ENCODE results near the gene ACVRL1. TPM values are rescaled to one million over a fixed set of nuclear protein-coding genes. Genes with fewer than 3 reads are reported as not detected.

ACVRL1 gene
- total and polyA plus RNA-seq, 9 of the 15 experiments (the other 6 are each of a cell fraction or from before 2014, with no cell fraction given): 0.07 to 1.4 (median 0.30) TPM

DNA sequence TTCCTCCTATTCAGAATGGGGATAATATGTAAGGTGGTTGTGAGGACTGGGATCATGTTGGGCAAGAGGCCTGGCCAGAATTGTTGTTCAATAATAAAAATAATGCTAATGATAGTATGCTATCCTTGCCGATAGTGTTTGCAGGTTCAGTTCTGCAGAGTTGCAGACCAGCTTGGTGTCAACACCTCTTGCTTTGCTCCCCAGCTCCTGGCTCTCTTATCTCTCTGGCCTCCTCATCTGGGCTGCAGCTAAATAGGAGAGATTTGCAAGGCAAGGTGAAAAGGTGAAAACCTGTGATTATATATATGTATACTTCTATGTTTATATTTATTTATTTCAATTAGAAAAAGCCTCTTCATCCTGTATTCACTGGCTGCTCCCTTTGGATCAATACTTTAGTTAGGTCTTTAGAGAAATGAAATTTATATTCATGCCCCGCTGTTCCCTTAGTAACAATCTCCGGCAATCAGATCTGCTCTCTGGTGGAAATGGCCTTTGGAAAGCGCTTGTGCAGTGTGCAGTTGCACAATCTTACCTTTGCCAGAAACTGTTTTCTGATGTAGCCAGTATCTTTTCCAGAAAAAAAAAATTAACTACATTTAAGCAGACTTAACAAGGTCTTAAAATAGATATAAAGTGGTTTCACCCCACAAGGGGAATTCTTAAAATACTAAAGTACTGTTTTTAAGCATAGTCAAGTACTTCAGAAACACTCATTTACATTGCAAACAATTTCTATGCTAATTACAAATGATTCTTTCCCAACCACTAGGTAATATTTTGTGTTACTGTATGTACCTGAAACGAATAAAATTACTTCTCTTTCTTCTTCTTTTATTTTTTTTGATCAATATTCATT is 25.1 kb downstream of the ACVRL1 start:
- H3K4me3 ChIP-seq: no peak overlapping the region
- WGBS (ENCODE audit: insufficient coverage, low coverage, missing lambda C conversion rate): 7% methylated on average over 5 of the region's 5 CpGs
- BruUV-seq (replicated peaks): no TSS peak
- no peaks in the 10 kb centered on the region for H3K36me3 ChIP-seq (ENCODE audit: control insufficient read depth, insufficient read depth, low read length)
- POLR2A ChIA-PET: interaction anchor here (0.6 kb wide), 1 partner anchor 543 kb away, joined by 4 read pairs; no protein-coding TSS in a partner anchor
- ATAC-seq: peak; percentile 39; the same call in 1 of the 3 replicates
- no peaks in the 10 kb centered on the region for H3K9me1 ChIP-seq (ENCODE audit: control insufficient read depth, insufficient read depth, low read length)
- no peaks in the 10 kb centered on the region for H4K20me1 ChIP-seq (replicated peaks; ENCODE audit: control insufficient read depth, insufficient read depth, low read length)
- no peak overlapping the region for H3K4me2 ChIP-seq (ENCODE audit: insufficient read depth, low read length)
- no peak for DNase-seq (ENCODE audit: extremely low read depth in 1 of 4, low spot score in 3 of 4)
- TF ChIP-seq NR1H2 (CRISPR knock-in tag; IDR thresholded peaks at IDR 0.05) (no peak), BCL6 (CRISPR knock-in tag; IDR thresholded peaks at IDR 0.05) (no peak), HNRNPK (IDR thresholded peaks at IDR 0.05; ENCODE audit: low read depth, low read length, poor library complexity, severe bottlenecking) (no peak), CBFA2T3 (IDR thresholded peaks at IDR 0.05) (0 out of 2 replicates have a peak, but pooled peaks have one; percentile 21), KDM4B (IDR thresholded peaks at IDR 0.05; ENCODE audit: borderline replicate concordance in 2 of 2, low read depth in 1 of 2) (no peak), ZNF507 (tag; conservative IDR thresholded peaks at IDR 0.05) (no peak), KDM1A (IDR thresholded peaks at IDR 0.05) (peak; percentile 32 to 47; a peak in 2 of 4 replicates), CEBPB (tag; IDR thresholded peaks at IDR 0.05) (peak; percentile 92), ZNF354B (CRISPR knock-in tag; IDR thresholded peaks at IDR 0.05) (no peak), ZNF75A (CRISPR knock-in tag; IDR thresholded peaks at IDR 0.05) (no peak), NCOA4 (IDR thresholded peaks at IDR 0.05; ENCODE audit: partially characterized antibody) (no peak), ATF7 (IDR thresholded peaks at IDR 0.05) (no peak), ETV1 (tag; conservative IDR thresholded peaks at IDR 0.05; ENCODE audit: low read depth) (no peak), SMARCA5 (IDR thresholded peaks at IDR 0.05) (no peak), ARID1B (IDR thresholded peaks at IDR 0.05) (0 out of 2 replicates have a peak, but pooled peaks have one; percentile 12), RFX1 (IDR thresholded peaks at IDR 0.05) (peak; percentile 75), SAFB (IDR thresholded peaks at IDR 0.05; ENCODE audit: borderline replicate concordance, low read depth, low read length) (no peak), CEBPG (CRISPR knock-in tag; IDR thresholded peaks at IDR 0.05) (no peak), CEBPG (tag; conservative IDR thresholded peaks at IDR 0.05 in 1 of 2, IDR thresholded peaks at IDR 0.05 in 1 of 2) (peak; percentile 75 to 96), L3MBTL2 (IDR thresholded peaks at IDR 0.05) (no peak)
- TF ChIP-seq, protein P1, sequence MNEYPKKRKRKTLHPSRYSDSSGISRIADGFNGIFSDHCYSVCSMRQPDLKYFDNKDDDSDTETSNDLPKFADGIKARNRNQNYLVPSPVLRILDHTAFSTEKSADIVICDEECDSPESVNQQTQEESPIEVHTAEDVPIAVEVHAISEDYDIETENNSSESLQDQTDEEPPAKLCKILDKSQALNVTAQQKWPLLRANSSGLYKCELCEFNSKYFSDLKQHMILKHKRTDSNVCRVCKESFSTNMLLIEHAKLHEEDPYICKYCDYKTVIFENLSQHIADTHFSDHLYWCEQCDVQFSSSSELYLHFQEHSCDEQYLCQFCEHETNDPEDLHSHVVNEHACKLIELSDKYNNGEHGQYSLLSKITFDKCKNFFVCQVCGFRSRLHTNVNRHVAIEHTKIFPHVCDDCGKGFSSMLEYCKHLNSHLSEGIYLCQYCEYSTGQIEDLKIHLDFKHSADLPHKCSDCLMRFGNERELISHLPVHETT (CRISPR knock-in tag; conservative IDR thresholded peaks at IDR 0.05 in 1 of 2, IDR thresholded peaks at IDR 0.05 in 1 of 2): peak in 1 of 2 experiments; percentile 19; a peak in 1 of 4 replicates
- CTCF ChIA-PET (ENCODE audit: low intra/inter-chr PET ratio): interaction anchor here (0.5 kb wide), 1 partner anchor 45 kb away, joined by 3 read pairs; no protein-coding TSS in a partner anchor
- no peaks in the 10 kb centered on the region for H3K79me2 ChIP-seq (ENCODE audit: control insufficient read depth, insufficient read depth, low read length)
- no peaks in the 10 kb centered on the region; a peak in 2 of 5 replicates for H3K4me1 ChIP-seq (replicated peaks in 1 of 2; ENCODE audit: control insufficient read depth in 2 of 2, insufficient read depth in 2 of 2, low read length in 2 of 2)
- no peaks in the 10 kb centered on the region; the same call in 1 of the 2 replicates for H3K9me3 ChIP-seq (replicated peaks; ENCODE audit: control insufficient read depth, insufficient read depth, low read depth, low read length)
- FAIRE-seq: no peak
- H3K27ac ChIP-seq (ENCODE audit: extremely low read depth, low read depth, low read length): no peak overlapping the region
- no peak overlapping the region for H3K9ac ChIP-seq (ENCODE audit: insufficient read depth in 1 of 2, low read depth in 2 of 2, low read length in 2 of 2)
- intact Hi-C loops (cut with micrococcal nuclease): no loop called here
- peaks cover 5 to 7% of the 10 kb centered on the region in 2 experiments; a peak in 3 of 5 replicates for H3K27me3 ChIP-seq (ENCODE audit: control insufficient read depth in 2 of 2, insufficient read depth in 2 of 2, low read length in 2 of 2)
- no peak overlapping the region for H2AFZ ChIP-seq (ENCODE audit: low read depth, low read length)
- in situ Hi-C loops (cut with MboI): no loop called here
